HepG2 (cell line): ENCODE results near the gene CSNK1D. TPM values are rescaled to one million over a fixed set of nuclear protein-coding genes. Genes with fewer than 3 reads are reported as not detected.

Source experiments
- ATF1 ChIP-seq: IDR thresholded peaks from 2 replicates; pipeline ENCODE4 v1.6.1; 2016; ENCODE audit warnings: mild to moderate bottlenecking, control low read depth
- CENPX ChIP-seq: sonication (generic); formaldehyde crosslinking; IDR thresholded peaks from 2 replicates; pipeline ENCODE4 v1.9.0; 2021; ENCODE audit warnings: mild to moderate bottlenecking, missing genetic modification reagents, moderate library complexity
- ELF1 ChIP-seq: sonication (generic); formaldehyde crosslinking; IDR thresholded peaks from 2 replicates; pipeline ENCODE4 v1.4.0; 2020; ENCODE audit warnings: missing genetic modification reagents
- HNF1A ChIP-seq, 2 experiments: sonication (generic) in 1 of 2; formaldehyde crosslinking in 1 of 2; IDR thresholded peaks; 2 replicates each; pipeline versions ENCODE4 v1.4.0 to v1.6.1; 2016 to 2020; ENCODE audit warnings: borderline replicate concordance in 1 of 2, low read depth in 1 of 2, mild to moderate bottlenecking in 1 of 2, missing genetic modification reagents in 1 of 2
- MAF1 ChIP-seq: sonication (generic); formaldehyde crosslinking; IDR thresholded peaks from 2 replicates; pipeline ENCODE4 v1.5.0; 2020; ENCODE audit warnings: missing genetic modification reagents, borderline replicate concordance
- MAFG ChIP-seq: sonication (generic); formaldehyde crosslinking; IDR thresholded peaks from 2 replicates; pipeline ENCODE4 v1.5.1; 2020; ENCODE audit warnings: mild to moderate bottlenecking, missing genetic modification reagents
- PRPF4 ChIP-seq: fragments of 200-400 bp; formaldehyde crosslinking; IDR thresholded peaks from 2 replicates; pipeline ENCODE4 v1.6.1; 2016; ENCODE audit warnings: low read length, low read depth; ENCODE audit not compliant: poor library complexity, severe bottlenecking
- SALL1 ChIP-seq: sonication (generic); formaldehyde crosslinking; IDR thresholded peaks from 2 replicates; pipeline ENCODE4 v1.8.0; 2022; ENCODE audit warnings: mild to moderate bottlenecking, missing genetic modification reagents
- SALL2 ChIP-seq: sonication (generic); formaldehyde crosslinking; IDR thresholded peaks from 2 replicates; pipeline ENCODE4 v1.8.1; 2023; ENCODE audit warnings: mild to moderate bottlenecking, missing genetic modification reagents, inconsistent platforms
- SNRNP70 ChIP-seq: fragments of 200-400 bp; formaldehyde crosslinking; IDR thresholded peaks from 2 replicates; pipeline ENCODE4 v1.6.1; 2017; ENCODE audit warnings: mild to moderate bottlenecking, low read depth, low read length, moderate library complexity
- SP4 ChIP-seq: sonication (generic); formaldehyde crosslinking; IDR thresholded peaks from 2 replicates; pipeline ENCODE4 v1.8.1; 2023; ENCODE audit warnings: mild to moderate bottlenecking, missing genetic modification reagents
- ZBTB38 ChIP-seq: sonication (generic); formaldehyde crosslinking; IDR thresholded peaks from 2 replicates; pipeline ENCODE4 v1.5.1; 2020; ENCODE audit warnings: mild to moderate bottlenecking, missing genetic modification reagents
- ZNF335 ChIP-seq: sonication (generic); formaldehyde crosslinking; IDR thresholded peaks from 2 replicates; pipeline ENCODE4 v1.4.0; 2020; ENCODE audit warnings: missing genetic modification reagents
- ZNF543 ChIP-seq: sonication (generic); formaldehyde crosslinking; IDR thresholded peaks from 2 replicates; pipeline ENCODE4 v1.4.0; 2020; ENCODE audit warnings: mild to moderate bottlenecking, missing genetic modification reagents
- ZNF563 ChIP-seq: sonication (generic); formaldehyde crosslinking; IDR thresholded peaks from 2 replicates; pipeline ENCODE4 v1.8.0; 2022; ENCODE audit warnings: mild to moderate bottlenecking, moderate library complexity, missing genetic modification reagents
- ZNF609 ChIP-seq: sonication (generic); formaldehyde crosslinking; IDR thresholded peaks from 2 replicates; pipeline ENCODE4 v1.4.0; 2020; ENCODE audit warnings: mild to moderate bottlenecking, missing genetic modification reagents, borderline replicate concordance
- ZXDC ChIP-seq: sonication (generic); formaldehyde crosslinking; IDR thresholded peaks from 2 replicates; pipeline ENCODE4 v1.5.0; 2020; ENCODE audit warnings: mild to moderate bottlenecking, missing genetic modification reagents
- polyA plus RNA-seq, 8 experiments: library from polyadenylated mRNA; depleted of rRNA in 3 of 8; stranded (reverse) in 7 of 8; unstranded in 1 of 8; fragments of >200 nt; fragmentation: Illumina TruSeq in 4 of 8; extraction: Trizol in 4 of 8; gene quantifications; 2 replicates each; pipeline versions ENCODE4 v1.2.1 to v1.2.3, GENCODE V29; 2011 to 2016; ENCODE audit warnings: low read depth in 4 of 8, missing spikeins in 1 of 8, mixed read lengths in 1 of 8; ENCODE audit not compliant: insufficient read depth in 1 of 8
- total RNA-seq, 5 experiments: library from RNA; depleted of rRNA; stranded (reverse); fragments of >200 nt; fragmentation: Illumina TruSeq; extraction: Trizol; gene quantifications; 2 replicates each; pipeline ENCODE4 v1.2.3, GENCODE V29; 2016; ENCODE audit warnings: low read depth in 1 of 5

The CSNK1D gene
- total and polyA plus RNA-seq, 2 of the 13 experiments (the other 11 are each of a cell fraction or from before 2014, with no cell fraction given): 31.5 to 128 TPM

GRCh38 chr17:82205720-82206508, 67.6 kb downstream of the CSNK1D start (continued):
- TF ChIP-seq ELF1 (peak; percentile 99), PRPF4 (no peak), SP4 (no peak; the same call in 1 of the 2 replicates), ZBTB38 (peak; percentile 92), HNF1A (IDR thresholded peaks at IDR 0.05; ENCODE audit: low read depth) (no peak), HNF1A (CRISPR knock-in tag; IDR thresholded peaks at IDR 0.05; ENCODE audit: borderline replicate concordance) (no peak), MAFG (CRISPR knock-in tag) (no peak), MAF1 (CRISPR knock-in tag) (no peak), ZNF609 (CRISPR knock-in tag) (no peak), ZNF335 (CRISPR knock-in tag) (peak; percentile 66; the same call in 1 of the 2 replicates), ATF1 (CRISPR knock-in tag) (no peak), ZNF543 (CRISPR knock-in tag) (no peak), SALL2 (CRISPR knock-in tag) (peak; percentile 45; the same call in 1 of the 2 replicates), CENPX (no peak), ZNF563 (CRISPR knock-in tag) (peak; percentile 45; the same call in 1 of the 2 replicates), SNRNP70 (no peak), SALL1 (CRISPR knock-in tag) (peak; percentile 72), ZXDC (CRISPR knock-in tag) (no peak)
